GM12878 (cell line): Measurements from ENCODE around the gene RASGRP2. TPM values are rescaled to one million over a fixed set of nuclear protein-coding genes. Genes with fewer than 3 reads are reported as not detected.
A peak's percentile ranks its signal among the peaks of the same experiment; 100 is the strongest.

ENCODE experiments used
- ASH2L ChIP-seq: fragments of 300-600, 200-600 bp; sonication (generic); IDR thresholded peaks from 2 replicates; pipeline ENCODE4 v1.6.1; 2017; ENCODE audit warnings: low read depth, mild to moderate bottlenecking, borderline replicate concordance
- BRCA1 ChIP-seq: IDR thresholded peaks from 2 replicates; pipeline ENCODE4 v1.6.1; 2011; ENCODE audit warnings: low read depth, low read length, improper control_type of control experiment
- CBX5 ChIP-seq: sonication (generic); IDR thresholded peaks from 2 replicates; pipeline ENCODE4 v1.6.1; 2016; ENCODE audit warnings: low read depth, moderate library complexity, mild to moderate bottlenecking, inconsistent platforms
- CEBPB ChIP-seq, 2 experiments: fragments of 150-350 bp in 1 of 2; IDR thresholded peaks; 2 replicates each; pipeline ENCODE4 v1.6.1; 2012 to 2014; ENCODE audit warnings: low read depth in 2 of 2, low read length in 2 of 2, borderline replicate concordance in 1 of 2, inconsistent platforms in 1 of 2
- CHD4 ChIP-seq: fragments of 200-600 bp; sonication (generic); IDR thresholded peaks from 2 replicates; pipeline ENCODE4 v1.6.1; 2016; ENCODE audit warnings: mild to moderate bottlenecking
- EGR1 ChIP-seq, 2 experiments: IDR thresholded peaks; 1 replicate in 1 of 2; 2 replicates in 1 of 2; pipeline ENCODE4 v1.6.1; 2011 to 2012; ENCODE audit warnings: low read depth in 2 of 2, low read length in 2 of 2, borderline replicate concordance in 1 of 2, mild to moderate bottlenecking in 1 of 2, moderate library complexity in 1 of 2
- KLF5 ChIP-seq: fragments of 450-650 bp; IDR thresholded peaks from 2 replicates; pipeline ENCODE4 v1.6.1; 2014; ENCODE audit warnings: mild to moderate bottlenecking; ENCODE audit not compliant: partially characterized antibody
- PAX8 ChIP-seq: fragments of 450-650 bp; IDR thresholded peaks from 2 replicates; pipeline ENCODE4 v1.6.1; 2017; ENCODE audit warnings: mild to moderate bottlenecking, moderate library complexity
- PKNOX1 ChIP-seq: fragments of 450-650 bp; IDR thresholded peaks from 2 replicates; pipeline ENCODE4 v1.6.1; 2016; ENCODE audit warnings: mild to moderate bottlenecking
- PML ChIP-seq: IDR thresholded peaks from 2 replicates; pipeline ENCODE4 v1.6.1; 2012; ENCODE audit warnings: low read length, inconsistent platforms
- POLR2AphosphoS2 ChIP-seq: IDR thresholded peaks from 2 replicates; pipeline ENCODE4 v1.6.1; 2011; ENCODE audit warnings: low read depth, mild to moderate bottlenecking, low read length, improper control_type of control experiment, moderate library complexity
- RAD51 ChIP-seq: fragments of 450-650 bp; IDR thresholded peaks from 2 replicates; pipeline ENCODE4 v1.6.1; 2016; ENCODE audit warnings: moderate library complexity, mild to moderate bottlenecking, inconsistent platforms
- RUNX3 ChIP-seq: IDR thresholded peaks from 2 replicates; pipeline ENCODE4 v1.6.1; 2012; ENCODE audit warnings: low read length, inconsistent platforms
- SMAD5 ChIP-seq: IDR thresholded peaks from 2 replicates; pipeline ENCODE4 v1.6.1; 2016; ENCODE audit warnings: antibody characterized with exemption, low read depth
- TAF1 ChIP-seq: IDR thresholded peaks from 2 replicates; pipeline ENCODE4 v1.6.1; 2011; ENCODE audit warnings: mild to moderate bottlenecking, low read depth, low read length, borderline replicate concordance
- USF1 ChIP-seq: IDR thresholded peaks from 2 replicates; pipeline ENCODE4 v1.6.1; 2011; ENCODE audit warnings: borderline replicate concordance, low read depth, mild to moderate bottlenecking, moderate library complexity, mixed read lengths, low read length; ENCODE audit not compliant: insufficient read depth; ENCODE audit errors: extremely low read length
- ZBTB33 ChIP-seq: fragments of 450-650 bp; IDR thresholded peaks from 2 replicates; pipeline ENCODE4 v1.6.1; 2017; ENCODE audit warnings: mild to moderate bottlenecking
- ZBTB40 ChIP-seq: fragments of 450-650 bp; IDR thresholded peaks from 2 replicates; pipeline ENCODE4 v1.6.1; 2016; ENCODE audit warnings: mild to moderate bottlenecking, moderate library complexity, borderline replicate concordance
- ZNF217 ChIP-seq: fragments of 450-650 bp; IDR thresholded peaks from 2 replicates; pipeline ENCODE4 v1.6.1; 2017; ENCODE audit warnings: antibody characterized with exemption, mild to moderate bottlenecking
- polyA plus RNA-seq, 11 experiments: library from polyadenylated mRNA; depleted of rRNA in 4 of 11; unstranded in 6 of 11; stranded (reverse) in 5 of 11; fragments of >200 nt; fragmentation: Nextera tagmentation in 4 of 11; fragmentation: Illumina TruSeq in 1 of 11; extraction: Ambion mirVana in 4 of 11; extraction: Trizol in 1 of 11; gene quantifications; 1 replicate in 1 of 11; 2 replicates in 10 of 11; pipeline versions ENCODE4 v1.2.1 to v1.2.3, GENCODE V29; 2011 to 2016; ENCODE audit warnings: inconsistent platforms in 2 of 11, missing spikeins in 2 of 11, low read depth in 1 of 11
- total RNA-seq, 4 experiments: library from RNA; depleted of rRNA in 3 of 4; stranded (reverse); fragments of >200 nt in 3 of 4; fragmentation: Illumina TruSeq in 1 of 4; extraction: Trizol in 1 of 4; gene quantifications; 2 replicates each; pipeline versions ENCODE4 v1.2.1 to v1.2.3, GENCODE V29; 2013 to 2021

The RASGRP2 gene
- total and polyA plus RNA-seq, 10 of the 15 experiments (the other 5 are each of a cell fraction or from before 2014, with no cell fraction given) = 0.26 to 9.0 (median 5.4) TPM

GRCh38 chr11:64723117-64723906 is 20.6 kb downstream of the RASGRP2 start, which contains the start of gene NRXN2 (continued):
- TF ChIP-seq CBX5 (no peak), ZBTB40 (no peak), USF1 (no peak), ASH2L (no peak), PKNOX1 (peak; percentile 98), RUNX3 (peak; percentile 12; the same call in 1 of the 2 replicates), POLR2AphosphoS2 (no peak), PAX8 (no peak), RAD51 (no peak), ZNF217 (peak; percentile 42; the same call in 1 of the 2 replicates), ZBTB33 (no peak), CHD4 (no peak), SMAD5 (no peak), KLF5 (no peak), TAF1 (0 out of 2 replicates have a peak, but pooled peaks have one; percentile 5), EGR1 (IDR thresholded peaks at IDR 0.05; ENCODE audit: borderline replicate concordance in 1 of 2, low read depth in 2 of 2, low read length in 2 of 2) (no peak), PML (no peak), BRCA1 (no peak; the same call in 1 of the 2 replicates), CEBPB (IDR thresholded peaks at IDR 0.05; ENCODE audit: borderline replicate concordance in 1 of 2, low read depth in 2 of 2, low read length in 2 of 2) (no peak)
